SJSA1 (cell line): Measurements from ENCODE around the gene RNF141. TPM values are rescaled to one million over a fixed set of nuclear protein-coding genes. Genes with fewer than 3 reads are reported as not detected.

Experiments
- DNase-seq, 2 experiments: peaks; one replicate each; pipeline ENCODE4 v3.0.0-alpha.2; 2015 to 2020; ENCODE audit warnings: low spot score in 2 of 2, low read depth in 1 of 2
- H3K27ac ChIP-seq: fragments of 250-450 bp; sonication (Bioruptor Pico); 2 replicates; pipeline ENCODE4 v1.5.1; 2020; ENCODE audit warnings: mild to moderate bottlenecking, moderate library complexity
- H3K27me3 ChIP-seq: fragments of 250-450 bp; sonication (Bioruptor Pico); replicated peaks from 2 replicates; pipeline ENCODE4 v1.5.1; 2020; ENCODE audit warnings: mild to moderate bottlenecking, moderate library complexity
- H3K36me3 ChIP-seq: fragments of 250-450 bp; sonication (Bioruptor Pico); 2 replicates; pipeline ENCODE4 v1.5.1; 2020; ENCODE audit warnings: mild to moderate bottlenecking
- H3K4me1 ChIP-seq: fragments of 250-450 bp; sonication (Bioruptor Pico); replicated peaks from 2 replicates; pipeline ENCODE4 v1.6.1; 2021; ENCODE audit warnings: mild to moderate bottlenecking
- H3K4me3 ChIP-seq: fragments of 250-450 bp; sonication (Bioruptor Pico); 2 replicates; pipeline ENCODE4 v1.5.1; 2020; ENCODE audit warnings: mild to moderate bottlenecking
- H3K9me3 ChIP-seq: fragments of 250-450 bp; sonication (Bioruptor Pico); replicated peaks from 2 replicates; pipeline ENCODE4 v1.5.1; 2020; ENCODE audit warnings: mild to moderate bottlenecking
- total RNA-seq: library from RNA; depleted of rRNA; stranded (reverse); fragments of >200 nt; shearing (Covaris generic); gene quantifications from 2 replicates; pipeline ENCODE4 v1.2.3, GENCODE V29; 2014

The RNF141 gene
- total RNA-seq, 1 experiment from 2014 or later = 23.5 TPM

GRCh38 chr11:10503777-10504480, 37.1 kb downstream of the RNF141 start:
- no peak for DNase-seq
- H3K4me1 ChIP-seq = no peaks in the 10 kb centered on the region
- H3K9me3 ChIP-seq = no peaks in the 10 kb centered on the region
- no peaks in the 10 kb centered on the region for H3K36me3 ChIP-seq
- H3K27me3 ChIP-seq = no peaks in the 10 kb centered on the region; the same call in 1 of the 2 replicates
- no peak overlapping the region for H3K27ac ChIP-seq
- no peak overlapping the region for H3K4me3 ChIP-seq

- H3K4me3 ChIP-seq = no peak overlapping the region
- H3K9me3 ChIP-seq = no peaks in the 10 kb centered on the region
- no peaks in the 10 kb centered on the region for H3K36me3 ChIP-seq
- no peak overlapping the region for H3K27ac ChIP-seq
- no peak for DNase-seq
- no peaks in the 10 kb centered on the region for H3K4me1 ChIP-seq
- H3K27me3 ChIP-seq = no peaks in the 10 kb centered on the region; the same call in 1 of the 2 replicates
These were observed 37.8 kb downstream of the RNF141 start for GRCh38 chr11:10503221-10503620.

GRCh38 chr11:10502770-10503169, 38.2 kb downstream of the RNF141 start:
- no peak overlapping the region for H3K4me3 ChIP-seq
- no peaks in the 10 kb centered on the region; the same call in 1 of the 2 replicates for H3K27me3 ChIP-seq
- no peaks in the 10 kb centered on the region for H3K9me3 ChIP-seq
- H3K4me1 ChIP-seq = no peaks in the 10 kb centered on the region
- H3K27ac ChIP-seq = no peak overlapping the region
- no peaks in the 10 kb centered on the region for H3K36me3 ChIP-seq
- no peak for DNase-seq

GRCh38 chr11:10502065-10502680, 38.8 kb downstream of the RNF141 start:
- Histone ChIP-seq H3K27me3 (no peaks in the 10 kb centered on the region; the same call in 1 of the 2 replicates), H3K4me3 (no peak overlapping the region), H3K36me3 (no peaks in the 10 kb centered on the region), H3K9me3 (no peaks in the 10 kb centered on the region), H3K27ac (no peak overlapping the region), H3K4me1 (no peaks in the 10 kb centered on the region)
- DNase-seq = no peak

GRCh38 chr11:10500757-10501684, 40.0 kb downstream of the RNF141 start:
- Histone ChIP-seq H3K36me3 (no peaks in the 10 kb centered on the region), H3K4me1 (no peaks in the 10 kb centered on the region), H3K9me3 (no peaks in the 10 kb centered on the region), H3K27ac (no peak overlapping the region), H3K27me3 (no peaks in the 10 kb centered on the region; the same call in 1 of the 2 replicates), H3K4me3 (no peak overlapping the region)
- peak in 1 of 2 experiments; percentile 26 for DNase-seq

GRCh38 chr11:10499874-10500601, 40.9 kb downstream of the RNF141 start:
- Histone ChIP-seq H3K9me3 (no peaks in the 10 kb centered on the region), H3K36me3 (no peaks in the 10 kb centered on the region), H3K27me3 (no peaks in the 10 kb centered on the region), H3K4me1 (no peaks in the 10 kb centered on the region), H3K27ac (no peak overlapping the region), H3K4me3 (no peak overlapping the region)
- peak in 1 of 2 experiments; percentile 25 for DNase-seq

GRCh38 chr11:10499452-10499851, 41.5 kb downstream of the RNF141 start:
- DNase-seq = no peak
- Histone ChIP-seq H3K27me3 (no peaks in the 10 kb centered on the region), H3K4me1 (no peaks in the 10 kb centered on the region)

GRCh38 chr11:10498426-10499250, 42.3 kb downstream of the RNF141 start:
- no peaks in the 10 kb centered on the region for H3K4me1 ChIP-seq
- no peaks in the 10 kb centered on the region for H3K9me3 ChIP-seq
- no peak overlapping the region for H3K4me3 ChIP-seq
- H3K27me3 ChIP-seq = no peaks in the 10 kb centered on the region
- no peaks in the 10 kb centered on the region for H3K36me3 ChIP-seq
- peak in 1 of 2 experiments; percentile 27 for DNase-seq
- no peak overlapping the region for H3K27ac ChIP-seq

More at GRCh38 chr11:10499452-10499851, 41.5 kb downstream of the RNF141 start:
- no peak overlapping the region for H3K4me3 ChIP-seq
- no peak overlapping the region for H3K27ac ChIP-seq
- no peaks in the 10 kb centered on the region for H3K36me3 ChIP-seq
- H3K9me3 ChIP-seq = no peaks in the 10 kb centered on the region

GRCh38 chr11:10498022-10498400, 43.0 kb downstream of the RNF141 start:
- DNase-seq = peak in 1 of 2 experiments; percentile 27
- Histone ChIP-seq H3K4me3 (no peak overlapping the region), H3K27ac (no peak overlapping the region), H3K4me1 (no peaks in the 10 kb centered on the region), H3K36me3 (no peaks in the 10 kb centered on the region), H3K9me3 (no peaks in the 10 kb centered on the region), H3K27me3 (no peaks in the 10 kb centered on the region)

- no peak overlapping the region for H3K4me3 ChIP-seq
- no peaks in the 10 kb centered on the region for H3K27me3 ChIP-seq
- peak in 1 of 2 experiments; percentile 26 for DNase-seq
- no peaks in the 10 kb centered on the region for H3K4me1 ChIP-seq
- no peaks in the 10 kb centered on the region; the same call in 1 of the 2 replicates for H3K36me3 ChIP-seq
- H3K9me3 ChIP-seq = no peaks in the 10 kb centered on the region
- no peak overlapping the region for H3K27ac ChIP-seq
These were observed 43.5 kb downstream of the RNF141 start for GRCh38 chr11:10497371-10498021.

GRCh38 chr11:10496296-10496936, 44.6 kb downstream of the RNF141 start:
- Histone ChIP-seq H3K36me3 (no peaks in the 10 kb centered on the region; the same call in 1 of the 2 replicates), H3K4me1 (peaks cover under 1% of the 10 kb centered on the region)

GRCh38 chr11:10495464-10495786, 45.6 kb downstream of the RNF141 start:
- Histone ChIP-seq H3K36me3 (no peaks in the 10 kb centered on the region; the same call in 1 of the 2 replicates), H3K9me3 (no peaks in the 10 kb centered on the region), H3K27me3 (no peaks in the 10 kb centered on the region), H3K4me1 (peaks cover 11% of the 10 kb centered on the region), H3K4me3 (no peak overlapping the region), H3K27ac (no peak overlapping the region)
- DNase-seq = peak in 1 of 2 experiments; percentile 26

More at GRCh38 chr11:10496296-10496936, 44.6 kb downstream of the RNF141 start:
- H3K27ac ChIP-seq = no peak overlapping the region
- H3K27me3 ChIP-seq = no peaks in the 10 kb centered on the region
- H3K9me3 ChIP-seq = no peaks in the 10 kb centered on the region
- H3K4me3 ChIP-seq = no peak overlapping the region
- no peak for DNase-seq
